ENCODE results near the gene OPHN1.

The OPHN1 gene

DNA sequence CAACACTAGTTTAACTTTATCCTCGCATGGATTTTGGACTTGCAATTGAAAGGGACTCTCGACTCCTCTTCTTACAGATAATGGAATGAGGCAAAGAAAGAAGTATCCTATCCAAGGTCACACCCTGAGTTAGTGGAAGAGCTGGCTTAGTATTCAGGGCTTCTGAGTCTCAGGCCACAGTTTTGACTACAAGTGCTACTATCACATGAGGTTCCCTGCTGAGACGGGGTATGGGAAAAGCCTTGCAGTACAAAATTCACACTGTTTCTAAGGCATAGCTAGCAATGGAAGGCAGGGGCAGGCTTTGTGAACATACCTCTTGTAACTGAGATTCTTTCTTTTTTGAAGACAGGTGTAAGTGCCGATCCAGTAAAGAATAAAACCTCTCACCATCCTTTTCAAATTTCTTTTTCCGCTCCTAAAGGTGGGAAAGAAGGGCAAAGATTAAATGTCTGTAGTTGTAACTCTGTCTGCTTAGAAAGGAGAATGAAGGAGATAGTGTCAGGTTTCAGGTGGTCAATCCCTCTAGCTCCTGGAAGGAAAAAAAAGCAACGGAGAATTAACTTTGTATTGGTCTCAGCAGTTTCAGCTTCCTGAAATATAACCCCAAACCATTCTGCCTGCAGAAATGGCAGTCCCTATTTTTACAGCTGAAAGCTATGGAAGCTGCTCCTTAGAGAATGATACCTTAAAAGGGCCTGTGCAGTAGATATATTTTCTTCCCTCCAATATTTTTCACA lies 199.0 kb downstream of the OPHN1 start:
- DNase-seq = no peak

DNA sequence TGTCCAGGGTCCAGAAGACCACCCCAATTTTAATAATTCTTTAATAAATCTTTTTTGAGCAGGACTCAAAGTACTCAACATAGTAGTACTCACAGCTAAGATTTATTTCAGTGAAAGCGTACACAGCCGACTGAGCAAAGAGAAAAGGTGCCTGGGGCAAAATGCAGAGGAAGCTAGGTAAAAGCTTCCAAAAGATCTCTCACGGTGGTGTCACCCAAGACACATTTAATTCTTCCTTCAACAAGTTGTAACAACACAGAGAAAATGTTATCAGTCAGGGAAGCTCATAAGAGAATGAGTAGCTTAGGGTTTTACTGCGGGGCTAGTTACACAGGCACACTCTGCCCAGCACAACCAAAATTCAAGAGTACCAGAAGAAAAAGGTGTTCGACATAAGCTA lies 201.1 kb downstream of the OPHN1 start:
- no peak for DNase-seq

DNA sequence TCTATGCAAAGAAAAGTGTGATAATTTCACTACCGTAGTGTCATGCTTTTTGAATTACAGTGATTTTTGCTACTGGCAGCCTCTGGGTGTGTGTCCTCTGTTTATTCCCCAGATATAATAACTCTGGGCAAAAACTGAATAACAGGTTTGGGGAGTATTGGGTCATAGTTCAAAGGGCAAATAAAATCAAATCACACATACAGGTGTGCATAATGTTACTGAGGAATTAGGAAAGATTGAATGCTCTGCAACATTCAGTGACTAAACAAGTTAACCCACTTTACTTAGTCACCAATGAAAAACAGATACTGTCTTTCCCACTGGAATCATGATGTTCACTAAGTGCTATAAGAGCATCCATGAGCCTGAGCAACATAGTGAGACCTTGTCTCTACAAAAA lies 224.3 kb downstream of the OPHN1 start:
- DNase-seq = no peak

DNA sequence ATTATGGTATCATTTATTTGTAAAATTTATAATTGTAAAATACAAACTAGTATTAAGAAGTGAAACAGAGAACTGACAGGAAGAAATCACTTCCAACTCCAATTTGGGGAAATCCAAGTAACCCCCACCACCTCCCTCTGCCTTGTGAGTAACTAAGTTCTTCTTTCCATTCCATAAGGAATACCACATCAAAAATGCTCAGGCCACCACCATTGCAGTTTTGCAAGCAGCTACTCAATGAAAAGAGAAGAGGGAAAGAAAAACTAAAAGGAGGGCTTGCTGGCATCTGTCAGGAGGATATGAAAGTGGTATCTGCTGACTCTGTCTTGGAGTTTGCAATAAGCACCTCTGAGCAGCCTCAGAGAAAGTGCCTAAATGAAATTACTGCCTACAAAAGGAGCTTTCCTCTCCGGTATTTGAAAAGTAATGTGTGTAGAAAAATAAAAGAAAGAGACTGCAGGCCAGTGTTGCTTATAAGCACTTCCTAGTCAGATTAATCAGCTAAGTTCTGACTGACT lies 228.7 kb downstream of the OPHN1 start:
- no peak for DNase-seq

DNA sequence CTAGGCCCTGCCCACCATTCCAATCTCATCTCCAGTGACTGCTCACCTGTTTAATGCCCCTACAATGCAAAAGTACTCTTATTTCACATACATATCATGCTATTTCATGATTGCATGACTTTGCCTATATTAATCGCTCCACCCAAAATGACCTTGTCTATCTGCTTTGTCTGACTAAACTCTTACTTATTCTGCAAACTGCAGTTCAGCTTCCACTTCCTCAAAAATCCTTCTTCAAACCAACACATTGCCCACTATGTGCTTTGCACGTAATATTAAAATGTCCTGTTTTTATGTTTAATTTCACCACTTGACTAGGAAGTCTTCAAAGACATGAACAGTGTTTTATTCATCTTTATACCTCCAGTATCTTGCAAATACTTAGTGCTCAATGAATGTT lies 229.6 kb downstream of the OPHN1 start:
- DNase-seq = no peak

DNA sequence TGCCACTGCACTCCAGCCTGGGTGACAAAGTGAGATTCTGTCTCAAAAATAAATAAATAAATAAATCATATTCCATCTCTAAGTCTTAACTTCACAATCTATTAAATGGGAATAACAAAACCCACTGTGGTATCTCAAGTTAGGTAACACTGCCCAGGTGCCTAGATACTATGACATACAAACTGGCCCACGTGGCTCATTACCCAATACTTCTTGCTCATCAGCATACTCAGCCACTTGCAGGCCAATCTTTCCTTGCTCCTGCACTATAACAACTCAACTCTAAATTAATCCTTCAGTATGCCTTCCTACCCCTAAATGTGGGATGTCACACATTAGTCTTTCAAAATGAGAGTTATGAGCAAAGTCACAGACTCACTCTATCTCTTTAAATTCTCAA lies 230.1 kb downstream of the OPHN1 start:
- DNase-seq = no peak

DNA sequence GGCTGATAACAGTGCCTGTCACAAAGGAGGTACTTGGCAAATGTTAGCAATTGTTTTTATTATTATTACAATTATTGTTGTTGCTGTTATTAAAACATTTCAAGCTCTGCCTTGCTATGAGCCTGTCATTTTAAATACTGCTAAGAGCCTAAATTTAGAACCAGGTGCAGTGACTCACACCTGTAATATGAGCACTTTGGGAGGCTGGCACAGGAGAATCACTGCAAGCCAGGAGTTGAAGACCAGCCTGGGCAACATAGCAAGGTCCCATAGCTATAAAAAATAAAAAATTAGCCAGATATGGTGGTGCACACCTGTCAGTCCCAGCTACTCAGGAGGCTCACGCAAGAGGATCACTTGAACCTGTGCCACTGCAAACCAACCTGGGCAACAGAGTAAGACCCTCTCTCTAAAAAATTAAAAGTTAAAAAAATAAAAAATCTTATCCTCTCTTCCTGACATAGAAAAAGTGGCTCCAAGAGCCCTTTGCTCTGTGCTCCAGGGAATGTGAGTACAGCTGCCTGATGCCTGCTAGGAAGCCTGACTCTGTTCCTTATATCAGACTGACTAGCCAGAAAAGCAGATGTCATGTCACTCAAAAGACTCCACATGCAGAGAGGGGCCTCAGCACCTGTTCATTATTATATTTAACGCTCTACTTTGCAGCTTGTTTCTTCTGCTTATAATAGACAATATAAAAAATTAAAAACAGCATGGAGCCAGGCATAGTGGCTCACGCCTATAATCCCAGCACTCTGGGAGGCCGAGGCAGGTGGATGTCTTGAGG lies 234.0 kb downstream of the OPHN1 start:
- no peak for DNase-seq

DNA sequence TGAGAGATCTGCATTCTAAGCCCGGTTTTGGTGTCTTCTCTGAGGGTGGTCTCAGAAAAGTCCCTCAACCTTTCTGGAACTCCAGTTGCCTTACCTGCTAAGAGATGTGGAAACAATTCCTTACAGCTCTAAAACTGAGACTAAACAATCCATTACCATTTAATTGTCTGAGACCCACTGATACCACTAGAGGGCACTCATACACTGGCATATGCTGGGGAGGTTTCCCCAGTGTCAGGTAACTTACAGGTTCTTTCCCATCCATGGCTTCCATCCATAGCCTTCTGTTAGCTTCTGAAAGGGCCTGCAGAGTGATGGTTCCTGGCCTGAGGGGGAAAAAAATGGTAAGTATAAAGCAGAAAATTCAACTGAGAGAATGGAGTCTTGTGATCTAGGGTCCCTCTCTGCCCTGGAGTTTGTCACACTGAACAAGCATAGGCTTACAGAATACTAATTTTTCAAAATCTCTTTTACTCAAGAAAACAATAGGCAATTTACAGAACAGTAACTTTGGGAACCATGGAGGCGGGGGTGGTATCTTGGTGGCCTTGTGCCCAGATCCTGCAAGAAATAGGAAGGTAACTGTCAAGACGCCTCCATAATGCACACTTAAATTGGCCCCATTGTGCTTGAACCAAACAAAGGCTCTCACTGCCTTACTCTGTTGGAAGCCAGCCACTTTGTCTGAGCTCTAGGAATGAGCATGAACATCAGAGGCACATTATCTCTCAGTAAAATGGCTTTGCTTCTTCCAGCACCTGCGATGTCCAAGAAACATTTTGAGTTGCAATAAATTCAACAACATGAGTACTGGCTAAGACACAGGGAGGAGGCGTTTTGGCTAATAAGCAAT lies 236.1 kb downstream of the OPHN1 start:
- peak; percentile 27 for DNase-seq

DNA sequence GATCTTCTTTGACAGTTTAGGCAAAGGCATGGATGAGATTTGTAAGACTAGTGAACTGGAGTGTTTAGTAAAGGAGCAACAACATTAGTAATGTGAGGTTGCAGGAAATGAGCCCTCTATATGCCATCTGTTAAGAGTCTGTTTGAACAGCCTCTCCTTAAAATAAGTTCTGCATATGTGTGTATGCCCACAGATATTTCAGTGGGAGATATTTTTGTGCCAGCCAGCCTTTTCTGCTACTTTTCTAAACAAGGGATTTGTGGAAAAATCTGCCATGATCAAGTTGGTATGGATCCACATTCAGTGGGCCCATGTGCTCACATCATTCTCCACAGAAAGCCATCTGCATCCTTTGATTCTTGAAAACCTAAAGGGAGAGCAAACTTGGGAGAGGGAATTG lies 237.7 kb downstream of the OPHN1 start:
- DNase-seq = no peak

DNA sequence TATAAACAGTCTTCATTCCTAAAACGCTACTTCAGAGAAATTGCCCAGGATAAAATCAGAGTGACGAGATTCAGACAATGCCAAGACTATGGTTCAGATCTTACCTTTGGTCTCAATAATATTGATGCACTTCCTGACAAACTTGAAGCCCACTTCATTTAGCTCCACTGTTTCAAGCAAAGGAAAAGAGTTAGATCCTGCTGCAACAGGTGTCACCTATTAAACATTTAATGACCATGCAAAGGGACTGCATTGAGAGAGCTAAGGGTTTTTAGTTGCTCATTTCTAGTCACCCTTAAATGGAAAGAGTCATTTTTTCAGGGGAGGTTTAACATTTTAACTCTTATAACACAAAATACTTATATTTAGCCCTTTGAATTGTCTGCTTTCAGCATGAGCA lies 239.5 kb downstream of the OPHN1 start:
- DNase-seq = no peak

DNA sequence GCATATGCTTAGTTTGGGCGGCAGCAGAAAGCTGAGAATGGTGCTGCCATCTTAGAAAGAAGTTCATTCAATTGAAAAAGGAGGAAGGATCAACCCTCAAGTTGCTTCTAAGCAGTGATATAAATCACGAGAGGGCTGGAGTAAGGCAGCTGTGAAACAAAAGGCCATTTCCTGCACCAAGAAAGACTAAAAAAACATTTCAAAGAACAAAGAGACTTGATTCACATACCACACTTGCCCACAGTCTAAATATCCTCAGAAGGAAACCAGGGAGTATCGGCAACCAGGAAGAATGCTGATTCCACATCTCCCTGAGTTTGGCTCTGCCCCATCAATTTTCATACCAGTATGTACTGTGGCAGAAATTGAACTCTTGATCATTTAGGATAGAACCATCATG lies 240.1 kb downstream of the OPHN1 start:
- DNase-seq = no peak

DNA sequence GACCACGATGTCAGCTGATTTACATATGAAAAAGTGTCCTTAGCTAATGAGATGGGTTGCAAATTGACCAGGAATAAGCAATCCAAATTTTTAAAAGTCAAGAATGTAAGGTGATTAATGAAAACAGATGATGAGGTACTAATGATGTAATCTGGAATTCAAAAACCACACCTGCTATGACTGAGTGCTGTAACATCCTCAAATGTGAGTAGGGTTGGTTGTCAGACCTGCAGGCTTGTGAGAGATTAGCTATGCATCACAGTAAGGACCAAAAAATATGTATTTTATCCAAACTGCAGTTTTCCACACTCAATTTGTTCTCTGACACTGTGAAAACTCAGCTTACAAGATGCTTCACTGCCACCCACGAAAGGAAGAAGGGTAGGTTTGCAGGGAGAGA lies 242.5 kb downstream of the OPHN1 start:
- DNase-seq = no peak

DNA sequence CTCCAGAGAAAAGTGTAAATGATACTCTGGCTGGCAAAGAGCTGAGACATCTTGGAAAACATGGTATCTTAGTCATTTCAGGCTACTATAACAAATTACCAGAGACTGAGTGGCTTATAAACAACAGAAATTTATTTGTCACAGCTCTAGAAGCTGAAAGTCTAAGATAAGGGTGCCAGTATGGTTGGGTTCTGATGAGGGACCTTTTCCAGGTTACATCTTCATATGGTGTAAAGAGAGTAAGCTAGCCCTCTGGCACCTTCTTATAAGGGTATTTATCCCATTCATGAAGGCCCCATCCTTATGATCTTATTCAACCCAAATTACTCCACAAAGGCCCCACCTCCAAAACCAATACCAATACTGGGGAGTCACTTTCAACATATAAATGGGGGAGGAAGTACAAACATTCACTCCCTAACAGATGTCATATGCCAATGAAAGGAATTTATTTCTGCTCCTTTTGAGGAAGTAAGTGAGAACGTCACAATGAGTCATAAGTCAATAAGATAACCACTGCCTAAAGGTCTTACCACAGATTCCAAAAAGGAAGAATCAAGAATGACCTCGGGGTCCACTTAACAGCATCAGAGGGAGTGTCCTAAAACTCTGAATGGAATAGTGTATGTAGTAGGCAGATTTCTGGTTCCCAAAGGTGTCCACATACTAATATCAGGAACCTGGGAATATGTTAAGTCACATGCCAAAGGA lies 246.6 kb downstream of the OPHN1 start:
- DNase-seq = no peak

DNA sequence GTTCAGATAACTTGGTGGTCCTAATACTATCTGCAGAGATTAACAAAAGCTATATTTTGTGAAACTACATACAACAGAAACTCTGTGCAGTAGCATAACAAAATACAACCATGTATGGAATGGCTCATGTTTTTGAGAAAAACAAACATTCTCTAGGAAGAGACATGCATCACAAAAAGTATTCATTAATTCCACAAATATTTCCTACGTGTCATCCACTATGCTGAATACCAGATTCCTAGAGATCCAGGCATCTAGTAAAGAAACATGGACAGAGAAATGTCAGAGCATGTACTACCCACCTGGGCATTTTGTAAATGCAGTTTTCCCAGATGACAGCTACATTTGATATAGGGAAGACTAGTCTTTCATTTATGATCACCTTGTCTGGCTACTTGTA lies 248.1 kb downstream of the OPHN1 start:
- no peak for DNase-seq

DNA sequence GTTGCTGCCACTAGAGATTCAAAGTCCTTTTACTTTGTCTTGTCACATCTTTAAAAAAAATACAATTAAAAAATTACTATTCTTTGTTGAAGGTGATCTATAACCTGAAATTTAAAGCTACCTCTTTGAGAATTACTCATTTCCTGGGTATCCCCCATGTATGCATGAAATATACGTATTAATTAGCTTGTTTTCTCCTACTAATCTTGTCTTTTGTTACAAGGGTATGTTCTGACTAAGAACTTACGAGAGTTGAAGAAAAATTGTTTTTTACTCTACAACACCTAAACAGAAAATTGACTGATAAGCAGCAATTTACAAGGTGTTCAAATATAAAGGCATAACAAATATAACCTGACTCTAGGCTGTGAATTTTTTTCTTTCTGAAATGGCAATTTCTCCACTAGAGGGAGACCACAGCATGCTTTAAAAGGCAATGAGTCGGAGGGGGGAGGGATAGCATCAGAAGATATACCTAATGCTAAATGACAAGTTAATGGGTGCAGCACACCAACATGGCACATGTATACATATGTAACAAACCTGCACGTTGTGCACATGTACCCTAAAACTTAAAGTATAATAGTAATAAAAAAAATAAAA lies 249.6 kb downstream of the OPHN1 start:
- no peak for DNase-seq

DNA sequence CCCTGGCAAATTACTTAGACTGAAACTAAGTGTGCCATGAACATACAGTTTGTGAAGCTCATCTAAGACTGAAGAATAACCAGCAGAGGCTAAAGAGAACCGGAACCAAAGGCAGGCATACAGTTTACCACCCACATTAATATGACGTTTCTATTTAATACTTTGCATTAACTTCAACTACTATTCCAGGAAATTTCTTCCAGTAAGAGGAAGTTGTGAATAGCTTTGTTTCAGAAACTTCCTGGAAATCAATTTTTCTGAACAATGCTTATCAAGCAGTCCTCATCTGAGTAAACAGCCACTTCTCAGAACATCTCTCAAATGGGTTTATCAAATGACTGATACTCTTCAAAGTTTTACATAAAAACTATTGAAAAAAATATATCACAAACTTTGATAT lies 252.7 kb downstream of the OPHN1 start:
- no peak for DNase-seq

DNA sequence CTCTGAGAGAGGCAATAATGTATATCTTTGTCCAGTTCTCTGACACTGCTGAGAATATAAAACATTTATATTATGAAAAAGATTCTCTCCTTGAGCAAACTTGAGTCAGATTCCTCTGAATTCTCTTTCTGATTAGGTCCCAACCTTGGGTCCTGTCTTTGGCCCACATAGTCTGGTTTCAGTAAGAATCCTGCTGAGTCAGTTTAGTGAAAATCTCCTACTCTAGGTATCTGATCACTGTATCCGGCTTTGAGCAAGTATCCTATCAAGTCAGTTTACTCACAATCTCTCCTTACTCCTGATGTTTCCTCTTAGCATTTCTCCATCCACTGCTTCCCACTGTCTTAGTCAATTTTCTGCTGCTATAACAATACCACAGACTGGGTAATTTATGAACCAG lies 253.9 kb downstream of the OPHN1 start:
- no peak for DNase-seq

DNA sequence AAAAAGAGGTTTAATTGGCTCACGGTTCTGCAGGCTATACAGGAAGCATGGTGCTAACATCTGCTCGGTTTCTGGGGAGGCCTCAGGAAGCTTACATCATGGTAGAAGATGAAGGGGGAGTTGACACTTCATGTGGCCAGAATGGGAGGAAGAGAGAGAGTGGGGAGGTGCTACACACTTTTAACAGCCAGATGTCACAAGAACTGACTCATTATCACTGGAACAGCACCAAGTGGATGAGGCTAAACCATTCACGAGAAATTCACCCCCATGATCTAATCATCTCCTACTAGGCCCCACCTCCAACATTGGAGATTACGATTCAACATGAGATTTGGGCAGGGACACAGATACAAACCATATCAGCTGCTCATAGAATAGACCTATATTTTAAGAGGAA lies 255.8 kb downstream of the OPHN1 start:
- DNase-seq = no peak

DNA sequence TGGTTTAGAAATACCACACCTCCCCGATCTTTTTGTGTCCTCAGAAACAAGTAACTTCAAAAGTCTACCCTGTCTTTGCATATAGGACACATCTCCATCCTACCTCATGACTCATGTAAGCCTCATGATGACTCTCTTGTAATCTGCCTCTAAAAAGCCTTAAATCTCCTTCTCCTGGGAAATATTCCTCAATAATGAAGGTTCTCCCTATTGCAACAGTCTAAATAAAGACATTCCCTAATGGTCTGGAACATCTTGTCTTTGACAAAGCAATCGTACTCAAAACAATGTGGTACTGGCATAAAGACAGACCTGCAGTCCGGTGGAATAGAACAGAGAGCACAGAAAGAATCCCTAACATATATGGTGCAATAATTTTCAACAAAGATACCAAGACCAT lies 257.7 kb downstream of the OPHN1 start:
- DNase-seq = no peak

DNA sequence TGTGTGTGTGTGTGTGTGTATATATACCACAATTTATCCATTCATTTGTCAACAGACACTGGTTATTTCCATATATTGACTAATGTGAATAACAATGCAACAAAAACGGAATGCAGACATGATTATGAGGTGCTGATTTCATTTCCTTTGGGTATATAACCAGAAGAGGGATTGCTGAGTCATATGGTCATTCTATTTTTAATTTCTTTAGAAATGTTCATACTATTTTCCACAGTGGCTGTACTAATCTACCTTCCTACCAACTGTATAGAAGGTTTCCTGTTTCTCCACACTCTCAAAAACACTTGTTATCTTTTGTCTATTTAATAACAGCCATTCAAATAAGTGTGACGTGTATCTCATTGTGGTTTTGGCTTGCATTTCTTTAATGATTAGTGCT lies 269.9 kb downstream of the OPHN1 start:
- no peak for DNase-seq

DNA sequence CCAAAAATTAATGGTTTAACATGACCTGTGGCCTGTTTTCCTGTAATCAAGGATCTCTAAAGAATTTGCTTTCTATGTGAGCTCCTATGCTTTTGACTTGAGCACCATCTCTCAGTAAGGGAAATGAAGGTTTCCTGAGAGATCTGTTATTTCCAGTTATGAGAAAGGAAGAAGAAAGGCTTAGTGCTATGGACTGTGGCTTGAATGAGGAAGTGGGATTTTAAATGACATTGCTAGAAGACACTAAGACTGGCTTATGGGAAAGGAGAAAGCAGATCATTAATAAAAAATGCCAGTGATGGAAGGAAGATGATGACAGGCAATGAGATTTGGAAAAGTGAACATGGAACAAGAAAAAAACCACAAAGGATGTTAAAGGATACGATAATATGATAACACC lies 285.4 kb downstream of the OPHN1 start:
- no peak for DNase-seq

DNA sequence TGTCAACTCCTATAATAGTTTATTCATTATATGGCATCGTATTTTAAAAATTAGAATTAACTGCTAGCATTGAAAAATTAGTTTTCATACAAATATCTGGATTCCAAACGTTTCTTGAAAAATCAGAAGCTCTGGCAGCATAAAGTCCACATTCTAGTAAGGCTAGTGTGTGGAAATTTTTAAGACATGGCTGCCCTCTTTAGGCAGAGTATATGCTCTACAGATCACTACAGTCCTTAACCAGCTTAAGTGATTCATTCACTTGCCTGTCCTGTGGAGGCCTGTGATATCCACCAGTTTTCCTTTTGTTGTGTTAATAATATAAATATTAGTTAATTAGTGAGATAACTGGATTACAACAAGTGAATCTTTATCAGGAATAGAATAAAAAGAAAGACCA lies 287.2 kb downstream of the OPHN1 start:
- DNase-seq = no peak
